NT2/D1 (cell line): Measurements from ENCODE around the gene ANKRD60.

Source experiments
- YY1 ChIP-seq: IDR thresholded peaks from 2 replicates; pipeline ENCODE4 v1.6.1; 2011; ENCODE audit not compliant: insufficient read length, insufficient read depth
- ZNF274 ChIP-seq: IDR thresholded peaks from 2 replicates; pipeline ENCODE4 v1.6.1; 2011; ENCODE audit warnings: mild to moderate bottlenecking, low read depth, low read length

GRCh38 chr20:58192065-58192464 is 36.4 kb downstream of the ANKRD60 start:
- no peak for TF ChIP-seq YY1
- TF ChIP-seq ZNF274, result no peak
